Prostate gland (tissue), 2 donors: ENCODE data around the gene RNF220.

Source experiments
- CTCF ChIP-seq, 4 experiments: fragments of 200-600 bp in 2 of 4; fragments of 450-650 bp in 2 of 4; sonication (generic) in 2 of 4; IDR thresholded peaks; 1 replicate in 3 of 4; 2 replicates in 1 of 4; pipeline ENCODE4 v1.5.1; 2016 to 2019; ENCODE audit warnings: antibody characterized with exemption in 4 of 4, mild to moderate bottlenecking in 2 of 4, moderate library complexity in 2 of 4
- POLR2A ChIP-seq: fragments of 450-650 bp; IDR thresholded peaks from one replicate; pipeline ENCODE4 v1.6.1; 2016; ENCODE audit warnings: antibody characterized with exemption, mild to moderate bottlenecking
- POLR2AphosphoS5 ChIP-seq: sonication (generic); formaldehyde crosslinking; IDR thresholded peaks from one replicate; pipeline ENCODE4 v1.6.1; 2017; ENCODE audit warnings: antibody characterized with exemption

GRCh38 chr1:44471911-44472453 is 66.9 kb downstream of the RNF220 start:
- TF ChIP-seq POLR2A (no peak), CTCF (IDR thresholded peaks at IDR 0.05) (no peak), POLR2AphosphoS5 (no peak)
